HepG2 (cell line): Measurements from ENCODE around the gene LSM10. TPM values are rescaled to one million over a fixed set of nuclear protein-coding genes. Genes with fewer than 3 reads are reported as not detected.

Experiments used
- ATAC-seq: fragments of 200-7000 bp; cut with Tn5 transposase; 3 replicates; pipeline ENCODE4 v1.9.1; 2020; ENCODE audit warnings: mild to moderate bottlenecking, moderate library complexity
- BruUV-seq: library from RNA; stranded (reverse); fragments of 400-500 nt; replicated peaks from 2 replicates; lab custom pipeline; 2021; lab: Mats Ljungman, UMichigan
- CTCF ChIA-PET: fragments of 300-600 bp; formaldehyde crosslinking; extraction: SDS; loops from one replicate; lab custom pipeline; 2021; ENCODE audit warnings: low total read pairs, inconsistent platforms, low intra/inter-chr PET ratio; lab: Yijun Ruan, JAX
- POLR2A ChIA-PET: fragments of 350-600 bp; sonication (Branson Sonifier 250); formaldehyde crosslinking; loops from one replicate; lab custom pipeline; 2020; ENCODE audit warnings: antibody characterized with exemption, inconsistent platforms; lab: Yijun Ruan, JAX
- DNase-seq: peaks from one replicate; pipeline ENCODE4 v3.0.0-alpha.2; 2015; ENCODE audit warnings: low spot score
- FAIRE-seq: peaks from 3 replicates; lab custom pipeline; 2011; peaks lifted over from hg19 to GRCh38; lab: Jason Lieb, UNC
- H2AFZ ChIP-seq: one replicate; pipeline ENCODE4 v1.6.1; 2011; ENCODE audit warnings: low read length, inconsistent platforms
- H3K27ac ChIP-seq: fragments of 300-600 bp; 3 replicates; pipeline ENCODE4 v1.8.0; 2011; ENCODE audit warnings: mixed run types, mild to moderate bottlenecking, mixed read lengths, low read length, inconsistent platforms; ENCODE audit not compliant: insufficient read depth; ENCODE audit errors: extremely low read length
- H3K27me3 ChIP-seq, 2 experiments: fragments of 200-600 bp in 1 of 2; 2 replicates in 1 of 2; 3 replicates in 1 of 2; pipeline versions ENCODE4 v1.6.0 to v1.8.0; 2011; ENCODE audit warnings: low read length in 2 of 2, mild to moderate bottlenecking in 2 of 2, moderate library complexity in 2 of 2, inconsistent platforms in 1 of 2; ENCODE audit not compliant: insufficient read depth in 2 of 2, control insufficient read depth in 1 of 2
- H3K36me3 ChIP-seq, 2 experiments: fragments of 200-600 bp in 1 of 2; replicated peaks in 1 of 2; 2 replicates in 1 of 2; 3 replicates in 1 of 2; pipeline versions ENCODE4 v1.5.1 to v1.8.0; 2011; ENCODE audit warnings: low read length in 2 of 2, inconsistent platforms in 1 of 2; ENCODE audit not compliant: insufficient read depth in 2 of 2, control insufficient read depth in 1 of 2
- H3K4me1 ChIP-seq: 2 replicates; pipeline ENCODE4 v1.5.1; 2012; ENCODE audit warnings: low read length, inconsistent platforms; ENCODE audit not compliant: insufficient read depth
- H3K4me2 ChIP-seq: 2 replicates; pipeline ENCODE4 v1.6.0; 2011; ENCODE audit warnings: low read depth, low read length, inconsistent platforms
- H3K4me3 ChIP-seq, 3 experiments: fragments of 200-600 bp in 1 of 3; sonication (generic), shearing (Covaris generic) in 1 of 3; replicated peaks in 1 of 3; 2 replicates each; pipeline ENCODE4 v1.5.1; 2011 to 2016; ENCODE audit warnings: low read length in 3 of 3, inconsistent platforms in 2 of 3, low read depth in 2 of 3, mild to moderate bottlenecking in 2 of 3, control low read depth in 1 of 3, mixed read lengths in 1 of 3; ENCODE audit not compliant: insufficient read depth in 1 of 3
- H3K79me2 ChIP-seq: one replicate; pipeline ENCODE4 v1.6.1; 2011; ENCODE audit warnings: low read length, inconsistent platforms; ENCODE audit not compliant: insufficient read depth
- H3K9ac ChIP-seq: 2 replicates; pipeline ENCODE4 v1.6.0; 2011; ENCODE audit warnings: mild to moderate bottlenecking, low read depth, low read length, inconsistent platforms; ENCODE audit not compliant: insufficient read depth
- H3K9me3 ChIP-seq: 2 replicates; pipeline ENCODE4 v1.5.1; 2012; ENCODE audit warnings: mild to moderate bottlenecking, low read length
- H4K20me1 ChIP-seq: 2 replicates; pipeline ENCODE4 v1.6.0; 2011; ENCODE audit warnings: inconsistent platforms, mild to moderate bottlenecking, low read length, moderate library complexity; ENCODE audit not compliant: insufficient read depth
- FOSL2 ChIP-seq: sonication (generic); formaldehyde crosslinking; IDR thresholded peaks from 2 replicates; pipeline ENCODE4 v1.4.0; 2020; ENCODE audit warnings: missing genetic modification reagents
- NR0B2 ChIP-seq: sonication (generic); formaldehyde crosslinking; IDR thresholded peaks from 2 replicates; pipeline ENCODE4 v1.4.0; 2020; ENCODE audit warnings: mild to moderate bottlenecking, missing genetic modification reagents
- ZKSCAN1 ChIP-seq: fragments of 150-350 bp; IDR thresholded peaks from 2 replicates; pipeline ENCODE4 v1.6.1; 2014; ENCODE audit warnings: low read length
- ZNF629 ChIP-seq: sonication (generic); formaldehyde crosslinking; conservative IDR thresholded peaks from 2 replicates; pipeline ENCODE4 v1.5.0; 2020; ENCODE audit warnings: missing genetic modification reagents
- ZNF687 ChIP-seq: sonication (generic); formaldehyde crosslinking; IDR thresholded peaks from 2 replicates; pipeline ENCODE4 v1.5.1; 2020; ENCODE audit warnings: mild to moderate bottlenecking, missing genetic modification reagents, moderate library complexity
- WGBS: methylation state at CpG from one replicate; pipeline ENCODE4 v1.1.6; 2017; ENCODE audit warnings: low lambda C conversion rate; 5-methylcytosine and 5-hydroxymethylcytosine counted together
- in situ Hi-C: cut with HindIII; loops from 2 replicates; pipeline ENCODE4 v1.10.0; 2017; ENCODE audit warnings: low pct_unique_long_range_greater_than_20kb; ENCODE audit not compliant: extremely low pct_ligation_motif_present
- intact Hi-C: fragments of 100-400 bp; cut with micrococcal nuclease; formaldehyde crosslinking; loops from one replicate; pipeline ENCODE4 v1.10.0; 2022; ENCODE audit not compliant: unreplicated experiment
- polyA plus RNA-seq, 8 experiments: library from polyadenylated mRNA; depleted of rRNA in 3 of 8; stranded (reverse) in 7 of 8; unstranded in 1 of 8; fragments of >200 nt; fragmentation: Illumina TruSeq in 4 of 8; extraction: Trizol in 4 of 8; gene quantifications; 2 replicates each; pipeline versions ENCODE4 v1.2.1 to v1.2.3, GENCODE V29; 2011 to 2016; ENCODE audit warnings: low read depth in 4 of 8, missing spikeins in 1 of 8, mixed read lengths in 1 of 8; ENCODE audit not compliant: insufficient read depth in 1 of 8
- total RNA-seq, 5 experiments: library from RNA; depleted of rRNA; stranded (reverse); fragments of >200 nt; fragmentation: Illumina TruSeq; extraction: Trizol; gene quantifications; 2 replicates each; pipeline ENCODE4 v1.2.3, GENCODE V29; 2016; ENCODE audit warnings: low read depth in 1 of 5

The LSM10 gene
- total and polyA plus RNA-seq, 2 of the 13 experiments (the other 11 are each of a cell fraction or from before 2014, with no cell fraction given): 14.0 to 52.0 TPM

GRCh38 chr1:36377791-36378492, 19.8 kb downstream of the LSM10 start:
- BruUV-seq: no TSS peak

GRCh38 chr1:36372617-36373016, 25.1 kb downstream of the LSM10 start:
- in situ Hi-C loops (no loop called here), intact Hi-C loops (no loop called here)
- Histone ChIP-seq H3K27me3 (no peaks in the 10 kb centered on the region), H4K20me1 (no peaks in the 10 kb centered on the region), H3K36me3 (peaks cover 4 to 20% of the 10 kb centered on the region in 2 experiments; a peak in 4 of 5 replicates), H3K79me2 (peaks cover 40% of the 10 kb centered on the region), H3K4me3 (no peak overlapping the region), H2AFZ (no peak overlapping the region), H3K4me1 (peaks cover 63% of the 10 kb centered on the region), H3K9ac (no peak overlapping the region), H3K27ac (peak overlapping the region; percentile 91), H3K4me2 (no peak overlapping the region), H3K9me3 (no peaks in the 10 kb centered on the region)
- no TSS peak for BruUV-seq
- 96% methylated on average over 3 of the region's 3 CpGs for WGBS
- ChIA-PET CTCF (no interaction called here), POLR2A (no interaction called here)
- TF ChIP-seq FOSL2 (CRISPR knock-in tag) (no peak), ZNF687 (CRISPR knock-in tag) (peak; percentile 15; the same call in 1 of the 2 replicates)
- FAIRE-seq (no peak), ATAC-seq (no peak), DNase-seq (no peak)

More at GRCh38 chr1:36377791-36378492, 19.8 kb downstream of the LSM10 start:
- peaks cover 68% of the 10 kb centered on the region for H3K79me2 ChIP-seq
- CTCF ChIA-PET: no interaction called here
- peaks cover 6% of the 10 kb centered on the region for H4K20me1 ChIP-seq
- WGBS: 94% methylated on average over 3 of the region's 4 CpGs
- no peak overlapping the region for H3K9ac ChIP-seq
- in situ Hi-C loops (no loop called here), intact Hi-C loops (no loop called here)
- H3K36me3 ChIP-seq: peaks cover 9 to 11% of the 10 kb centered on the region in 2 experiments
- no peak overlapping the region; a peak in 1 of 6 replicates for H3K4me3 ChIP-seq
- FAIRE-seq (no peak), ATAC-seq (no peak), DNase-seq (no peak)
- TF ChIP-seq NR0B2 (no peak), ZNF629 (CRISPR knock-in tag) (peak; percentile 89), ZKSCAN1 (no peak)
- peaks cover 88% of the 10 kb centered on the region for H3K4me1 ChIP-seq
- no peaks in the 10 kb centered on the region for H3K27me3 ChIP-seq
- H3K9me3 ChIP-seq: no peaks in the 10 kb centered on the region
- no peak overlapping the region for H3K27ac ChIP-seq
- POLR2A ChIA-PET: interaction anchor here (4.1 kb wide), 1 partner anchor 22 kb away, joined by 32 read pairs; no protein-coding TSS in a partner anchor
- no peak overlapping the region for H2AFZ ChIP-seq
- H3K4me2 ChIP-seq: no peak overlapping the region
